Stimulated activated CD4-positive, alpha-beta T cell treated with anti-CD3 and anti-CD28 coated beads, TNF-alpha, amount 100 ng/mL, for 4 hours (primary cell): ENCODE measurements around the gene SLC35F3.
A peak's percentile ranks its signal among the peaks of the same experiment; 100 is the strongest.

Experiments used
- DNase-seq, 3 experiments: peaks; one replicate each; pipeline ENCODE4 v3.0.0-alpha.2; 2020; ENCODE audit warnings: low read depth in 3 of 3

SLC35F3 gene

DNA sequence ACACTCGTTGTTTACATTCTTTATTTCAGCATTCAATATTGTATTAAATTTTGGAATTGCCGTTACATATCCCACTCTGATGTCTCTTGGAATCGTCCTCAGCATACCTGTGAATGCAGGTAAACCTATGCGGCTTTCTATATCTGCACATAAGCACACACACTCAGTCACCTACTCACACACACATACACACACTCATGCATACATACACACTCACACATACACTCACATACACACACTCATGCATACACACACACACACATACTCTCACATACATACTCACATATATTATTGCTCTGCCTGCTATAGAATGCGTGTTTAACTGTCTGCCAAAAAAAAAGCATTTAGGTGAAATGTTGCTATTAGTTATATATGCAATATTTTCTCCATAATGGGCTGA lies 415.6 kb downstream of the SLC35F3 start:
- no peak for DNase-seq

DNA sequence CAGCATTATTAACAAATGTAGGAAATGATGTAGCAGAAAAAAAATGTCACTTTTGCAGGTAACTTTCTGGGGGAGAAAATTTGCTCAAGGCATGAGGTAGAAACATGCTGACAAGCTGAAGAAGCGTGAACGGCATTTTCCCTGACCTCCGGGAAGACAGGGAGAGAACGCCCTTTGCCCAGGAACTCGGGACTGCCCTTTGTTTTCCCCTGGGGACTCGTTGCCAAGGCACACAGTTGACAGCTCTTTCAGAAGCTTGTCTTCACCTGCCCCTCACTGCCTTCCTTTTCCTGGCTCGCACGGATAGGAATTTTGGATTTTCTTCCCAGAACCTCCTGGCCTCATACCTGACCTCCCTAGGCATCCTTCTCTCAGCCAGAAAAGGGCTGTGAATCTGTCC lies 416.1 kb downstream of the SLC35F3 start:
- DNase-seq = no peak

DNA sequence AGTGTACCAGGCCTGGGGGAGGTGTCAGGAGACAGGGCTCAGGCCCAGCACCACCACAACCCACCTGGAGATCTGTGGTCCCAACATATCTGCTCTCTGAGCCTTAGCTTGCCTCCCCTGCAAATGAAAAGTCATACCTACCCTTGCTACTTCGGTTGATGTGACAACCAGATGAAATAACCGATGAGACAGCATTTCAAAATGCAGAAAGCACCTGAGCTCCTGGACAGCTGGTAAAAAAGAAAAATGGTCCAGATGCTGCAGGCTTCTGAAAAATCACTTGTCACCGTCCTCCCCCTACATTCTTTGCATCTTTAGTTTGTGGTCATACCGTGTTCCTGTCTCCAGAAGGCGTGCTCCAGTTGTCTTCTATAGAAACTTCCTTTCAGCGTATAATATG lies 416.8 kb downstream of the SLC35F3 start:
- DNase-seq = no peak

DNA sequence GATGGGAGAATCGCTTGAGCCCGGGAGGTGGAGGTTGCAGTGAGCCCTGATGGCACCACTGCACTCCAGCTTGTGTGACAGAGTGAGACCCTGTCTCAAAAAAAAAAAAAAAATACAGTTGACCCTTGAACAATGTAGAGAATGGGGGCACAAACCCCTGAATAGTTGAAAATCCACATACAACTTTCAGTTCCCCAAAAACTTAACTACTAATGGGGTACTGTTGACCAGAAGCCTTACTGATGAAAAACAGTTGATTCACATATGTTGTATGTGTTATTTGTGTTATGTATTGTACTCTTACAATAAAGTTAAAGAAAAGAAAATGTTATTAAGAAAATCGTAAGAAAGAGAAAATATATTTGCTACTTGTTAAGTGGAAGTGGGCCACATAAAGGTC lies 417.6 kb downstream of the SLC35F3 start:
- DNase-seq = no peak

DNA sequence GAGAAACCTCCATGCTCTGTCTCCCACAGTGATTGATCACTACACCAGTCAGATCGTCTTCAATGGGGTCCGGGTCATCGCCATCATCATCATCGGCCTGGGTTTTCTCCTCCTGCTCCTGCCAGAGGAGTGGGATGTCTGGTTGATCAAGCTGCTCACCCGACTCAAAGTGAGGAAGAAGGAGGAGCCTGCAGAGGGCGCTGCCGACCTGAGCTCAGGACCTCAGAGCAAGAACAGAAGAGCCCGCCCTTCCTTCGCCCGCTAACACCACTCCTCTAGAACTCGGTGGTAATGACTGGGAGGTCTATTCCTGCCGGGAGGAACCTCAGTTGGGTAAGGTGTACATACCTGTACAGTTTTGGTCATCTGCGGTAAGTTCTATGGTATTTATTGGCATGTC lies 418.5 kb downstream of the SLC35F3 start:
- DNase-seq = peak in 1 of 3 experiments; percentile 34

DNA sequence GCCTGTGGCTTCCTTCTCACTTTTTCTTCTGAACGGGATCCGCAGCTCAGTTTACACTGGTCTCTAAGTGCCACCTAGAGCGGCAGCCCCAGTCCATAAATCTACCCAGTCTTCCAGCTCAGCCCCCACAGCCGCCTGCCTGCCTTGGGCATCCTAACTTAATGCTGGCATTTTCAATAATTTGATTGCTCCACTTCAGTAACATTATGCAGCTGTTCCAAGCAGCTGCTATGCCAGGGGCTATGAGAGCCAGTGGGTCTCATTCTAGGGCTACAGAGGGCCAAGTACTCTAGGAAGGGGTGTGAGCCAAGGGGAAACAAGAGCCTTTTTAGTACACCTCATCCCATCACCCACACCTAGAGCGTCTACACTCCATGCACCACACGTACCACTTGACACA lies 420.3 kb downstream of the SLC35F3 start:
- no peak for DNase-seq

DNA sequence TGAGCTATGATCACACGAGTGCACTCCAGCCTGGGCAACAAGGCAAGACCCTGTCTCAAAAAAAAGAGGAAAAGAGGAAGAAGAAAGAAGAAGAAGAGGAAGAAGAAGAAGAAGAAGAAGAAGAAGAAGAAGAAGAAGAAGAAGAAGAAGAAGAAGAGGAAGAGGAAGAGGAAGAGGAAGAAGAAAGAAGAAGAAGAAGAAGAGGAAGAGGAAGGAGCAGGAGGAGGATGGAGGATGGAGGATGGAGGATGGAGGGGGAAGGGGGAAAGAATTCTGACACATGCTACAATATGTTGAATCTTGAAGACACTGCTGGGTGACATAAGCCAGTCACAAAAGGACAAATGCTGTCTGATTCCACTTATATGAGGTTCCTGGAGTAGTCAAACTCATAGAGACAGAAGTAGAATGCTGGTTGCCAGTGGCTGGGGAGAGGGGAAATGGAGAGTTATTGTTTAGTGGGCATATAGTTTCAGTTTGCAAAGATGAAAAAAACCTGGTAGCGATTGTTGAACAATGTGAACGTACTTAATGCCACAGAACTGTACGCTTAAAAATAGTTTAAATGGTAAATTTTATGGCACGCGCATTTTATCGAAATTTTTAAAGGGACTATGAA lies 421.5 kb downstream of the SLC35F3 start:
- peak in 1 of 3 experiments; percentile 19 for DNase-seq

DNA sequence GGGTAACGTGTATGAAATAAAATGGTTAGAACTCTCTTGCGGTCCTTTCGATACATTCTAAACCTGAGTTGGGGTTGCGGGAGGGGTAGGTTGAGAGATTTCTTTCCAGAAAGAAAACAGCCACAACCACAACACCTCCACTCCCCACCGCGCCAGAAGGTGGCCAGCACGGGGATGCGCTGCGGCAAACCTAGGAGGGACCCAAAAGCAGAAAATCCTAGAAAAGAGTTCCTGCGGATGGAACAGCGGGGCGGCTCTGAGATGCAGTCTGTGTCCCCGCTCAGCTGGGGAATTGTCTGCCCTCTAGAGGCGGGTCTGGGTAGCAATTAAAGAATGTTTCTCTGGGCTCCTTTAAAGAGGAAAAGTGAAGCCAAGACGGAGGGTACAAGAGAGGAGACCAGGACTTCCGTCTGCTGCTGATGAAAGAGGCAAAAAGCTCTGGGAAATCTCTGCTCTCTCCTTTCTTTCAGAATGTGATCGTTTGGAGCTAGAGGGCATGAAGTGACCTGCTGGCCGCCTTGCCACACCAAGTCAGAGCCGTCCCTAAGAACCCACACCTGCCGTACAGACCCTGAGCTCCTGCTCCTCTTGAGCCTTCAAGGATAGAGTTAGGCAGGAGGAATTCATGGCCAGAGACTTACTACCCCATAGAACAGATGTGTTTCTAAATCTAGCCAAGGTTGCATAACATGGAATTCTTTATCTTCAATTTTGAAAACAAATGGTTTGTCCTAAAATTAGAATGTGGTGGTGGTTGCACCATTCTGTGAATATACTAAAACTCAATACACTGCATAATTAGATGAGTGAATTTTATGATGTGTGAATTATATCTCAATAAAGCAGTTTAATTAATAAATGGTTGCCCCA lies 422.3 kb downstream of the SLC35F3 start:
- DNase-seq = peak; percentile 40 to 60 (median 48)

DNA sequence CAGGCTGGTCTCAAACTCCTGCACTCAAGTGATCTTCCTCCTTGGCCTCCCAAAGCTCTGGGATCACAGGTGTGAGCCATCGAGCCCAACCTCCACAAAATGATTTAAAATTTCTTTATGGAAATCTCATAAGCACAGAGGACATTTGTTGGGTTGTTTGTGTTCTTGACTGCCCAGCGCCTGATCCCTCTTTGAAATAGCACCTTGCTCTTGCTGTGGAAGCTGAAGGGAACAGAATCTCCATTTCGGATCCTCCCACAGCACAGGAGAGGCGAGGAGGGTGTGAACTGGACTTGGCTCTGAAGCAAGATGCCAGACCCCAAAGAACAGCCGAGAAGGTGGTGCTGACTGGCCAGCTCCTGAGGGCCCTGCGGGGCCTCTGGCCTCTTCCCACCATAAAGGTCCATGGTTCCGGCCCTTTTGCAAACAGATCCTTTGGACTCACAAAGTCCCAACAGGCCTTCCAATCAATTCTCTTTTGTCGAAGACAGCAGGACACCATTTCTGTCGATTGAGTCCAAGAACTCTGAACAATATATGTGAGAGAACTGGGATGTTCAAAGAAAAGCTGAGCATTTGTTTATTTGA lies 423.2 kb downstream of the SLC35F3 start:
- DNase-seq = no peak

DNA sequence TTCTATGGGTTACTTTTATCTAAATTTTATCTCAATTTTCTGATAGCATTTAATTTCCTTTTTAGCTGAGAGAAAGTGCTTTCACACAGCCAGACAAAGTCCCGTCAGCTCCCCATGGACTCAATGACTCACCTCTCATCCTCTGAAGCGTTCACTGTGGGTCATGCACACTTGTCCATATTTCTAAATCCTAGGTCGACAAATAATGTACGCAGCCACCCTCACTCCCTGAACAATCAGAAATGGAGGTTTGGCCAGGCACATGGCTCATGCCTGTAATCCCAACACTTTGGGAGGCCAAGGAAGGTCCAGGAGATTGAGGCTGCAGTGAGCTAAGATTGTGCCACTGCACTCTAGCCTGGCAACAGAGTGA lies 426.4 kb downstream of the SLC35F3 start:
- DNase-seq = no peak

DNA sequence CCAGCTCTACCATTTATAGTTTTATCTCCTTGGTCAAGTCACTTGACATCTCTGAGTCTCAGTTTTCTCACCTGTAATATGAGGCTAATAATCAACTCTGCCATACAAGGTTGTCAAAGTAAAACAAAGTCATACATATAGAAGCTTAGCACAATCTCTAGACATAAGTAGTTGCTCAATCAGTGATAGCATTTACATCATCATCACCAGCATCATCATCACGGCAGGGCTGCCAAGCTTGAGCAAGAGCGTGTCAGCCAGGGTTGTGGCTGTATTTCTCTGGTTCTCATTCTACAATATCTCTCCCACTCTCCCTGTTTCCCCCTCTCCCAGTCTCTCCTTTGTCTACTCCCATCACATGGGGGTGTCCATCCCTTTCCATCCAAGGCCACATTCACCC lies 427.0 kb downstream of the SLC35F3 start:
- DNase-seq = no peak

DNA sequence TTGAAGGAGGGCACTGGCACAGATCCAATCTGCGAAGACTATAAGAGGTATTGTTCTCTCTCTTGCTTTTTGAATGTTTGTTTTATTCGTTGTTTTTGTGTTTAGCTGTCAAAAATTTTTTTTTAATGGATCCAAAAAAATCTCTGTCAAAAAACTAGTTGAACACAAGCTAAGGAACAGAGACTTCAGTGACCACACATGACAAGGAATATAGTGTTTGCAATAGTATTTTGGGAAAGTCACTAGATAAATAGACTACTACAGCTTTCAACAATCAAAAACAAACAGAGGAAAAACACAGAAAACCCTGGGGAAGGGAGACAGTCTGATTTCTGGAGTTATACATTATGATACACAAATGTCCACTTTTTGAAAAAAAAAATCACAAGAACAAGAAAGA lies 431.9 kb downstream of the SLC35F3 start:
- no peak for DNase-seq

DNA sequence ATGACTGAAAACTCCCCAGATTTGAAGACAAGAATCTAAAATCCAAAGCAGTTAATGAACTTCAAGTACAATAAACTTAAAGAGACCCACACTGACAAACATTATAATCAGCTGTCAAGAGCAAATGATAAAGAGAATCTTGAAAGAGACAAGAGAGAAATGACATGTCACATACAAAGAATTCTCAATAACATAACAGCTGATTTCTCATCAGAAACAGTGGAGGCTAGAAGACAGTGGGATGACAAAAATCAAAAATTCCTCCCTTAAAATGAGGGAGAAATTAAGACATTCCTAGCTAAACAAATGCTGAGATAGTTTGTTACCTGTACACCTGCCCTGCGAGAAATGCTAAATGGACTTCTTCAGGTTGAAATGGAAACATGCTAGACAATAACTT lies 432.8 kb downstream of the SLC35F3 start:
- DNase-seq = no peak

DNA sequence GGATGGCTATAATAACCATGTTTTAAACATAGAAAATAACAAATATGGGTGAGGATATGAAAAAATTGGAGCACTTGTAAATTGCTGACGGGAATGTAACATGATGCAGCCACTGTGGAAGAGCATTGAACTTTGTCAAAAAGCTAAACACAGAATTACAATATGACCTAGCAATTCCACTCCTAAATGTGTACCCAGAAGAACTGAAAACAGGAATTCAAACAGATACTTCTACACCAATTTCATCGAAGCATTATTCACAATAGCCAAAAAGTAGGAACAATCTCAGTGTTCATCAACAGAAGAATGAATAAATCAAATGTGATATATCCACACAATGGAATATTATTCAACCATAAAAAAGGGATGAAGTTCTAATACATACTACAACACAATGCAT lies 436.1 kb downstream of the SLC35F3 start:
- no peak for DNase-seq

DNA sequence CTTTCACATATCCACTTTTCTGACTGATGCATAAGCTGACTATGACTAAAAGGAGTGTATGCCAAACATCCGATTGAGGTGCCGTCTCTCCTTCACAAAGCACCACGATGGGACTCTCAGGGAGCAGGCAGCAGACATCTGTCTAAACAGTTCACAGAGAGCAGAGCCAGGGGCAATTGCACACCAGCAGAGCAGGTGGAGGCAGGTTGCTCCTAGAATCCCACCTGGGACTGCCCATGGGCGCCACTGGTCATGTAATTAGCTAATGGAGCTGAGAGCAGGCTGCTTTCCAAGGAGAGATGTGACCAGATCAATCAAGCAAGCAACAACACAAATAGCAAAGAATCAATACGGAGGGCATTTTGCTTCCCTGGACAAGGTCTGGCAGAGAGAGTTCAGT lies 438.3 kb downstream of the SLC35F3 start:
- no peak for DNase-seq

DNA sequence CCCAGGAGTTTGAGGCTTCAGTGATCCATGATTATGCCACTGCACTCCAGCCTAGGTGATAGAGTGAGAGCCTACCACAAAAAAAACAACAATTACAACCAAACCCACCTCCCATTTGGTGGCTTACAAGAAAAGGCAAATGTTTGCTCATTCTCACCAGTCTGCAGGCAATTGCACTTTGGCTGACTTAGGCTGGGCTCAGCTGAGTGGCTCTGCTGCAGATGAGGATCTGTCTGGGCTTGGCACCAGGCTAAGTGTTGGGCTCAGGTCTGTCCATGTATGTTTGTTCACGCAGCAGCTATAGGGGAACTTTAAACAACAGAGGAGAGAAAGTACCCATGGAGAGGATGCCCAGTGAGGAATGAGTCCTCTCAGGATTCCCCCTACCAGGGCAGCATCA lies 440.8 kb downstream of the SLC35F3 start:
- no peak for DNase-seq

DNA sequence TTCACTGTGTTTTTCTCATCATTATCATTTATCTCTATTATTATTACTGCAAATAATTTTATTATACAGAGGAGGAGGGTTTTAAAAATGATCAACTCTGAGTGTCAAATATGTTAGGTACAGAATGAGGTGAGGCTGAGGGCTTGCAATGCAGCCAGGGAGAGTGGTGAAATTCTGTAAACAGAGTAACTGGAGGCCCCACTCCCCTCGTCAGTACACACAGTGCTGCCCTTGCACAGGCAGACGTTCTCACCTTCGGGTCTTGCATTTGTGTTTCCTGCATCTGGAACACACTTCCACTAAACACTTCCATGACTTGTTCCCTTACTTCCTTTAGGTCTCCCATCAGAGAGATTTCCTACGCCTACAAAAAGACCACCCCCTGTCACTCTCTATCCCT lies 444.5 kb downstream of the SLC35F3 start:
- no peak for DNase-seq

DNA sequence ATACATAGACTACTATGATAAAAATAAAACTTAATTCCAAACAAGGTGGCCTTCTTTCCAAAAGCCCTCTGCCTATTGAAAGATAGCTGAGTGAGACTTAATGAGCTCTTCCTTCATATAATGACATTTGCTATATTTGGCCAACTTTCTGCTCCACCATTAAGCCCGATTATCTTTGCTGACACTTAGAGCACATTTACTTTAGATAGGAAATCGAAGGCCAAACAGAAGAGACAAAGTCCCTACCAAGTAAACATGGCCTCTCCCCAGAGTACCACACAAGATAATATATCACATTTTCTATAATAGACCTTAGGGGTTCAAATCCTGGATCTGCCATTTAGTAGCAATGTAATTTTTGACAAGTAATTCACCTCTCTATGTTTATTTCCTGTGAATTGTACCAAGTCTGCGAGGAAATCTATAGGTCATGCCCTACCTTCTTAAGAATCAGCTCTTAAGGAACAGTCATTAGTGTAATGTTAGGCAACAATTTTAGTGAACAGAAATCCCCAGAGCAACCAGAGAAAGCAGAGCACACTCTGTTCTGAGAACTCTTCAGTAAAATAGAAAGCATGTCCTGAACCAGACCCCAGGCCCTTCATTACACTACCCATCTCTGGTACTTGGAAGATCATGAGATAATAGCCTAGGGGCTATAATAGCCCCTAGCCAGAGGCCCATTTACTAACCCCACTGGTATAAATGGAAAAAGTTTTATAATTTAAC lies 451.5 kb downstream of the SLC35F3 start:
- no peak for DNase-seq

DNA sequence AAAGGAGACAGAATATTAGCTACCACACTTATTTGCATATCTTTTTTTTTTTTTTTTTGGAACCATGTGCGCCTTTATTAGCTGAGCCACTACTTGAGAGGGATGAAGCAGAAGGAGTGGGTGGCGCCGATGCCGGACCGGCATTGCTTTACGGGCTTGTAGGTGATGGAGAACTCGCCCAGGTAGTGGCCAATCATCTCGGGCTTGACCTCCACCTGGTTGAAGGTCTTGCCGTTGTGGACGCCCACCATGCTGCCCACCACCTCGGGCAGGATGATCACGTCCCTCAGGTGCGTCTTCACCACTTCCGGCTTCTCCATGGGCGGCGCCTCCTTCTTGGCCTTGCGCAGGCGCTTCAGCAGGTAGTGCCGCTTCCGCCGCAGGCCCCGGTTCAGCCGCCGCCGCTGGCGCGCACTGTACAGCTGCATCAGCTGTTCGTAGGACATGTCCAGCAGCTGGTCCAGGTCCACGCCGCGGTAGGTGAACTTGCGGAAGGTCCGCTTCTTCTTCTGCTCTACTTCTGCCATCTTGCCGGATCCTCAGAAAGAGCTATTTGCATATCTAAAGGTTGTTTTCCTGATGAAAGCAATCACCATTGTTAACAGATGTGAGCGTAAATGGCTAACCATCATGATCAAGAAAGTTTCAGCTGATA lies 452.3 kb downstream of the SLC35F3 start:
- peak; percentile 21 to 34 (median 23) for DNase-seq

DNA sequence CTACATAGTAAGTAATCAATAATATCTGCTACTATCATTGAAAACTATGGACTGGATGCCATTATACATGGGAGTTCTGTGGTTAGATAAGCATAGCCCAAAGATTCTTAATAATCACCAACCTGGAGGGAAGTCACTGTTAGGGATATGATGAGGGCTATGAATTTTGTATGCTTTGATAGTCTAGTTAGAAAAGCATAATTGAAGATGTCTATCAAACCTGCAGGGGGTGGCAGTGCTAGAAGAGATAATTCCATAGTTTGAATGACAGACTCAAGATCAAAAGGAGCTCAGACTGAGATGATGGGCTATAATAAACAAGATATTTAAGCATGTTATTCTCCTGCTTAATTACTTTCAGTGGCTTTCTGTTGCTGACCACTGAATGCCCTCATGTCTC lies 453.4 kb downstream of the SLC35F3 start:
- no peak for DNase-seq

DNA sequence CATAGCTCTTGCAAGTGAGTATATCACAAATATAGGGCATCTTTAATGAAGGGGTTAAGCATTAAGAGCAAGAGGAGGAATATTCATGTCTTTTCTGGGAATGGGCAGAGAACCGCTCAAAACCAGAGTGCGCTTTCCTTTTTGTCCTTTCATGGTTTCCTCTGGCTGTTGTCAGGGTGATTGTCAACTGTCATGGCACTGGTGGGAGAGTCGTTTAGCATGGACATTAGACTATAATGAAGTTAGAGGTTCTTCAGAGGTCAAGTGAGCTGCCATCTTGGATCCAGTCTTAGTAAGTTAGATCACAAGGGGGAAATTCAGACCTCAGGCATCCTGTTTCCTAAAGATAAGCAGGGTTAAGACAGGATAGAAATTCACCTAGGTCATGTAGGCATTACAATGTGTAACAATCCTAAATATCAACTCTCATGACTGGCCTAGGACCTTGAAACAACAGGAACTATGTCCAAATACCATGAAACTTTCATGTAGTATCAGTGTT lies 456.7 kb downstream of the SLC35F3 start:
- DNase-seq = no peak

DNA sequence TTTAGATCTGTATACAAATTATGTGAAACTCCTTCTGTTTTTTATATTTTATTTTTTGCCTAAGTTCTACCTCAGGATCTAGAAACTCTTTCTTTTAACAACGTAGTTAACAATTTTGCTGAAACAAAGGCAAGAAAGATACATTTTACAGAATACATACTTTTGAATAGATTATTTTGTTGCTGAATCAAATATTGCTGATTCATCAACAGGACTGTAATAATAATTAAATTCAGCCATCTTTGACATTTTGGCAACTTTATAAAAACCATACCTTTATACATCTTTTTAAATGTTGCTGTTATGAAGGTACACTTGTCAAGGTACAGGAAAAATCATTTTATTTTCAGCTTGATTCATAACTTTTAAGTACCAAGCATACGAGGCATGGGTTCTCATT lies 458.1 kb downstream of the SLC35F3 start:
- no peak for DNase-seq
